Transverse colon (tissue), 4 donors: Measurements from ENCODE around the gene MAZ. TPM values are rescaled to one million over a fixed set of nuclear protein-coding genes. Genes with fewer than 3 reads are reported as not detected.

Experiments used
- DNase-seq: peaks from one replicate; pipeline ENCODE4 v3.0.0-alpha.2; 2019
- H3K27ac ChIP-seq, 4 donors: fragments of 200-600 bp; sonication (generic); 2 replicates each; pipeline ENCODE4 v1.5.1; 2016 to 2018; ENCODE audit warnings: inconsistent platforms in 4 of 4
- H3K27me3 ChIP-seq: fragments of 200-600 bp; sonication (generic); 2 replicates; pipeline ENCODE4 v1.5.1; 2017; ENCODE audit warnings: inconsistent platforms
- H3K36me3 ChIP-seq, 4 donors: fragments of 200-600 bp; sonication (generic); 2 replicates each; pipeline ENCODE4 v1.5.1; 2017 to 2019; ENCODE audit warnings: inconsistent platforms in 4 of 4
- H3K4me1 ChIP-seq, 4 donors: fragments of 200-600 bp; sonication (generic); 2 replicates each; pipeline ENCODE4 v1.5.1; 2017 to 2020; ENCODE audit warnings: inconsistent platforms in 4 of 4
- H3K4me3 ChIP-seq, 4 donors: fragments of 200-600 bp; sonication (generic); 1 replicate in 1 of 4; 2 replicates in 3 of 4; pipeline versions ENCODE4 v1.5.1 to v1.6.1; 2017 to 2019; ENCODE audit warnings: inconsistent platforms in 4 of 4
- H3K9me3 ChIP-seq, 2 donors: fragments of 200-600 bp; sonication (generic); 2 replicates each; pipeline ENCODE4 v1.5.1; 2017 to 2019; ENCODE audit warnings: inconsistent platforms in 2 of 2
- CTCF ChIP-seq, 5 experiments: fragments of 200-600 bp in 3 of 5; fragments of 450-650 bp in 2 of 5; sonication (generic) in 3 of 5; IDR thresholded peaks; 1 replicate in 2 of 5; 2 replicates in 3 of 5; pipeline ENCODE4 v1.5.1; 2016 to 2017; ENCODE audit warnings: antibody characterized with exemption in 5 of 5, inconsistent platforms in 3 of 5, mild to moderate bottlenecking in 2 of 5, moderate library complexity in 1 of 5
- EP300 ChIP-seq: sonication (generic); formaldehyde crosslinking; IDR thresholded peaks from one replicate; pipeline ENCODE4 v1.6.1; 2017; ENCODE audit warnings: antibody characterized with exemption, low read depth
- POLR2A ChIP-seq: fragments of 450-650 bp; IDR thresholded peaks from one replicate; pipeline ENCODE4 v1.6.1; 2016; ENCODE audit warnings: antibody characterized with exemption, mild to moderate bottlenecking, moderate library complexity
- POLR2AphosphoS5 ChIP-seq, 3 donors: sonication (generic); formaldehyde crosslinking; IDR thresholded peaks; one replicate each; pipeline ENCODE4 v1.6.1; 2016; ENCODE audit warnings: antibody characterized with exemption in 3 of 3
- WGBS, 2 donors: methylation state at CpG; one replicate each; pipeline ENCODE4 v1.1.5; 2018; ENCODE audit warnings: low coverage in 1 of 2; 5-methylcytosine and 5-hydroxymethylcytosine counted together
- in situ Hi-C, 4 donors: fragments of 200-750 bp; cut with MboI; loops; one replicate each; pipeline versions ENCODE4 v1.15.0 to v1.15.1; 2017; ENCODE audit warnings: low sequenced_read_pairs in 3 of 4, low pct_ligation_motif_present in 1 of 4, low pct_unique_long_range_greater_than_20kb in 1 of 4
- intact Hi-C: fragments of 100-400 bp; cut with DNase I; formaldehyde crosslinking; loops from one replicate; pipeline ENCODE4 v1.15.1; 2023; ENCODE audit warnings: low total_unique reads
- total RNA-seq, 4 donors: library from RNA; depleted of rRNA; stranded (reverse); fragments of >200 nt; gene quantifications; one replicate each; pipeline ENCODE4 v1.1.0, GENCODE V29; 2016

The MAZ gene
- total RNA-seq, 4 donors from 2014 or later = 170 to 292 (median 233) TPM

- no peak for DNase-seq
- Histone ChIP-seq H3K4me1 (peaks cover 11 to 27% (median 19%) of the 10 kb centered on the region in 4 donors), H3K4me3 (no peak overlapping the region), H3K9me3 (no peaks in the 10 kb centered on the region), H3K27ac (no peak overlapping the region), H3K36me3 (peaks cover 0 to 15% (median 5%) of the 10 kb centered on the region in 4 donors), H3K27me3 (no peaks in the 10 kb centered on the region)
- intact Hi-C loops = no loop called here
- 97 to 100% methylated on average over 3 of the region's 3 CpGs for WGBS, 2 donors
- TF ChIP-seq POLR2A = no peak
- no peak for TF ChIP-seq EP300
- no peak for TF ChIP-seq POLR2AphosphoS5 (IDR thresholded peaks at IDR 0.05)
- TF ChIP-seq CTCF (IDR thresholded peaks at IDR 0.05) = no peak
- in situ Hi-C loops = no loop called here
Observed at GRCh38 chr16:29794231-29794710, 12.1 kb upstream of the MAZ start.

GRCh38 chr16:29802416-29802935 is 3.9 kb upstream of the MAZ start:
- no peak overlapping the region for H3K4me3 ChIP-seq
- H3K9me3 ChIP-seq = no peaks in the 10 kb centered on the region
- DNase-seq = no peak
- peaks cover 0 to 11% (median 5%) of the 10 kb centered on the region in 4 donors for H3K36me3 ChIP-seq
- no peaks in the 10 kb centered on the region for H3K27me3 ChIP-seq
- 95% methylated on average over 8 of the region's 8 CpGs; no CpG with 5 or more reads in 1 of the 2 donors for WGBS, 2 donors
- in situ Hi-C loops (no loop called here), intact Hi-C loops (no loop called here)
- TF ChIP-seq CTCF (IDR thresholded peaks at IDR 0.05) (no peak), POLR2AphosphoS5 (IDR thresholded peaks at IDR 0.05) (no peak), EP300 (no peak), POLR2A (no peak)
- peaks cover 4 to 17% (median 8%) of the 10 kb centered on the region in 4 donors for H3K4me1 ChIP-seq
- no peak overlapping the region for H3K27ac ChIP-seq

- in situ Hi-C loops = no loop called here
- no peak for DNase-seq
- peak overlapping the region; percentile 93 to 98 (median 96) for H3K27ac ChIP-seq
Observed at GRCh38 chr16:29804020-29804419, 2.3 kb upstream of the MAZ start.

More at GRCh38 chr16:29804020-29804419, 2.3 kb upstream of the MAZ start:
- Histone ChIP-seq H3K36me3 (peaks cover 0 to under 1% (median under 1%) of the 10 kb centered on the region in 4 donors), H3K4me1 (peaks cover 14 to 30% (median 20%) of the 10 kb centered on the region in 4 donors), H3K27me3 (no peaks in the 10 kb centered on the region), H3K4me3 (peak overlapping the region in 1 of 4 donors; percentile 88), H3K9me3 (no peaks in the 10 kb centered on the region)
- TF ChIP-seq CTCF (IDR thresholded peaks at IDR 0.05) (no peak), POLR2AphosphoS5 (IDR thresholded peaks at IDR 0.05) (no peak), EP300 (no peak), POLR2A (no peak)
- WGBS, 2 donors = 80 to 81% methylated on average over 3 to 8 of the region's 8 CpGs
- intact Hi-C loops = no loop called here
